ENCODE results near the gene POR. TPM values are rescaled to one million over a fixed set of nuclear protein-coding genes. Genes with fewer than 3 reads are reported as not detected.

POR gene
- total and polyA plus RNA-seq, 2 of the 13 experiments (the other 11 are each of a cell fraction or from before 2014, with no cell fraction given) = 145 to 266 TPM

DNA sequence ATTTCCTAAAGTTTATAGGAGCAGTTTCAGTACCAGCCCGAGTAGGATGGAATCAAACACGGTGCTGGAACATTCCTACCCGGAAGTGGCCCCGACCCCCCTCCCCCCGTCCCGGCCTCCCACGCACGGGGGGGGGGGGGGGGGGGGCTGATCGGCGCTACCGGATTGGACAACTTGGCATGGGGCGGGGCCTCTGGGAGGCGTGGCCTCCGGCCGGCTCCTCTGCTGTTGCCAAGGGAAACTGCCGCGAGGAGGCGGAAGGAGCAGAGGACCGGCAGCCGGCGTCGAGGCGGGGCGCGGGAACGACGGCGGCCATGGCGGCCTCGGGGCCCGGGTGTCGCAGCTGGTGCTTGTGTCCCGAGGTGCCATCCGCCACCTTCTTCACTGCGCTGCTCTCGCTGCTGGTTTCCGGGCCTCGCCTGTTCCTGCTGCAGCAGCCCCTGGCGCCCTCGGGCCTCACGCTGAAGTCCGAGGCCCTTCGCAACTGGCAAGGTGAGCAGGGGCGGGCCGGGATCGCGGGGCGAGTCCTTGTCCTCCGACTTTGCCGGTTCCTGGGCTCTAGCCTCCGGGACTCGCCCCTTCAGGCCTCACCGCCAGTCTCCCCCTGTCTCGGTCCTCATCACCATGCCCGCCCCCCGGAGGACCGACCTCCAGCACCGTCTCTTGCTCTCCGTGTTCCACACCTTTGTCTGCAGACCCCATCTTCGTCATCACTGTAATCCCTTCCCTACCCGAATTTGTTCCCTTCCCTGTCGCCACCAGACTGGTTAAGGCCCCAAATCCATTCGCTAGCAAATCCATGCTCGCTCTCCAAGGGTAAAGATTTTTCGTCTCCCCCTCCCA lies 36.0 kb upstream of the POR start, which contains the start of gene RHBDD2 (continued):
- TF ChIP-seq, protein P1, sequence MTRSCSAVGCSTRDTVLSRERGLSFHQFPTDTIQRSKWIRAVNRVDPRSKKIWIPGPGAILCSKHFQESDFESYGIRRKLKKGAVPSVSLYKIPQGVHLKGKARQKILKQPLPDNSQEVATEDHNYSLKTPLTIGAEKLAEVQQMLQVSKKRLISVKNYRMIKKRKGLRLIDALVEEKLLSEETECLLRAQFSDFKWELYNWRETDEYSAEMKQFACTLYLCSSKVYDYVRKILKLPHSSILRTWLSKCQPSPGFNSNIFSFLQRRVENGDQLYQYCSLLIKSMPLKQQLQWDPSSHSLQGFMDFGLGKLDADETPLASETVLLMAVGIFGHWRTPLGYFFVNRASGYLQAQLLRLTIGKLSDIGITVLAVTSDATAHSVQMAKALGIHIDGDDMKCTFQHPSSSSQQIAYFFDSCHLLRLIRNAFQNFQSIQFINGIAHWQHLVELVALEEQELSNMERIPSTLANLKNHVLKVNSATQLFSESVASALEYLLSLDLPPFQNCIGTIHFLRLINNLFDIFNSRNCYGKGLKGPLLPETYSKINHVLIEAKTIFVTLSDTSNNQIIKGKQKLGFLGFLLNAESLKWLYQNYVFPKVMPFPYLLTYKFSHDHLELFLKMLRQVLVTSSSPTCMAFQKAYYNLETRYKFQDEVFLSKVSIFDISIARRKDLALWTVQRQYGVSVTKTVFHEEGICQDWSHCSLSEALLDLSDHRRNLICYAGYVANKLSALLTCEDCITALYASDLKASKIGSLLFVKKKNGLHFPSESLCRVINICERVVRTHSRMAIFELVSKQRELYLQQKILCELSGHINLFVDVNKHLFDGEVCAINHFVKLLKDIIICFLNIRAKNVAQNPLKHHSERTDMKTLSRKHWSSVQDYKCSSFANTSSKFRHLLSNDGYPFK (CRISPR knock-in tag; IDR thresholded peaks at IDR 0.05; ENCODE audit: borderline replicate concordance) = peak; percentile 45; the same call in 1 of the 2 replicates
- TF ChIP-seq, protein P2, sequence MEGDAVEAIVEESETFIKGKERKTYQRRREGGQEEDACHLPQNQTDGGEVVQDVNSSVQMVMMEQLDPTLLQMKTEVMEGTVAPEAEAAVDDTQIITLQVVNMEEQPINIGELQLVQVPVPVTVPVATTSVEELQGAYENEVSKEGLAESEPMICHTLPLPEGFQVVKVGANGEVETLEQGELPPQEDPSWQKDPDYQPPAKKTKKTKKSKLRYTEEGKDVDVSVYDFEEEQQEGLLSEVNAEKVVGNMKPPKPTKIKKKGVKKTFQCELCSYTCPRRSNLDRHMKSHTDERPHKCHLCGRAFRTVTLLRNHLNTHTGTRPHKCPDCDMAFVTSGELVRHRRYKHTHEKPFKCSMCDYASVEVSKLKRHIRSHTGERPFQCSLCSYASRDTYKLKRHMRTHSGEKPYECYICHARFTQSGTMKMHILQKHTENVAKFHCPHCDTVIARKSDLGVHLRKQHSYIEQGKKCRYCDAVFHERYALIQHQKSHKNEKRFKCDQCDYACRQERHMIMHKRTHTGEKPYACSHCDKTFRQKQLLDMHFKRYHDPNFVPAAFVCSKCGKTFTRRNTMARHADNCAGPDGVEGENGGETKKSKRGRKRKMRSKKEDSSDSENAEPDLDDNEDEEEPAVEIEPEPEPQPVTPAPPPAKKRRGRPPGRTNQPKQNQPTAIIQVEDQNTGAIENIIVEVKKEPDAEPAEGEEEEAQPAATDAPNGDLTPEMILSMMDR (CRISPR knock-in tag; IDR thresholded peaks at IDR 0.05) = peak; percentile 52
- TF ChIP-seq ZSCAN31 (CRISPR knock-in tag; IDR thresholded peaks at IDR 0.05; ENCODE audit: low read depth) = peak; percentile 64; the same call in 1 of the 2 replicates
- peak; percentile 82 for TF ChIP-seq ELF1 (CRISPR knock-in tag; IDR thresholded peaks at IDR 0.05)
- TF ChIP-seq NKX3-1 (CRISPR knock-in tag; IDR thresholded peaks at IDR 0.05) = 0 out of 2 replicates have a peak, but pooled peaks have one; percentile 51
- peak; percentile 67; the same call in 1 of the 2 replicates for TF ChIP-seq RAD21 (CRISPR knock-in tag; IDR thresholded peaks at IDR 0.05)
- TF ChIP-seq ZNF678 (CRISPR knock-in tag; IDR thresholded peaks at IDR 0.05) = no peak
- TF ChIP-seq ZNF547 (CRISPR knock-in tag; IDR thresholded peaks at IDR 0.05) = peak; percentile 86
- no peak for TF ChIP-seq ZNF496 (CRISPR knock-in tag; IDR thresholded peaks at IDR 0.05; ENCODE audit: insufficient replicate concordance)
- TF ChIP-seq, protein P3, sequence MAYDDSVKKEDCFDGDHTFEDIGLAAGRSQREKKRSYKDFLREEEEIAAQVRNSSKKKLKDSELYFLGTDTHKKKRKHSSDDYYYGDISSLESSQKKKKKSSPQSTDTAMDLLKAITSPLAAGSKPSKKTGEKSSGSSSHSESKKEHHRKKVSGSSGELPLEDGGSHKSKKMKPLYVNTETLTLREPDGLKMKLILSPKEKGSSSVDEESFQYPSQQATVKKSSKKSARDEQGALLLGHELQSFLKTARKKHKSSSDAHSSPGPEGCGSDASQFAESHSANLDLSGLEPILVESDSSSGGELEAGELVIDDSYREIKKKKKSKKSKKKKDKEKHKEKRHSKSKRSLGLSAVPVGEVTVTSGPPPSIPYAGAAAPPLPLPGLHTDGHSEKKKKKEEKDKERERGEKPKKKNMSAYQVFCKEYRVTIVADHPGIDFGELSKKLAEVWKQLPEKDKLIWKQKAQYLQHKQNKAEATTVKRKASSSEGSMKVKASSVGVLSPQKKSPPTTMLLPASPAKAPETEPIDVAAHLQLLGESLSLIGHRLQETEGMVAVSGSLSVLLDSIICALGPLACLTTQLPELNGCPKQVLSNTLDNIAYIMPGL (CRISPR knock-in tag; IDR thresholded peaks at IDR 0.05; ENCODE audit: borderline replicate concordance in 1 of 2, low read depth in 1 of 2) = peak; percentile 55 to 80; a peak in 3 of 4 replicates
- TF ChIP-seq, protein P4, sequence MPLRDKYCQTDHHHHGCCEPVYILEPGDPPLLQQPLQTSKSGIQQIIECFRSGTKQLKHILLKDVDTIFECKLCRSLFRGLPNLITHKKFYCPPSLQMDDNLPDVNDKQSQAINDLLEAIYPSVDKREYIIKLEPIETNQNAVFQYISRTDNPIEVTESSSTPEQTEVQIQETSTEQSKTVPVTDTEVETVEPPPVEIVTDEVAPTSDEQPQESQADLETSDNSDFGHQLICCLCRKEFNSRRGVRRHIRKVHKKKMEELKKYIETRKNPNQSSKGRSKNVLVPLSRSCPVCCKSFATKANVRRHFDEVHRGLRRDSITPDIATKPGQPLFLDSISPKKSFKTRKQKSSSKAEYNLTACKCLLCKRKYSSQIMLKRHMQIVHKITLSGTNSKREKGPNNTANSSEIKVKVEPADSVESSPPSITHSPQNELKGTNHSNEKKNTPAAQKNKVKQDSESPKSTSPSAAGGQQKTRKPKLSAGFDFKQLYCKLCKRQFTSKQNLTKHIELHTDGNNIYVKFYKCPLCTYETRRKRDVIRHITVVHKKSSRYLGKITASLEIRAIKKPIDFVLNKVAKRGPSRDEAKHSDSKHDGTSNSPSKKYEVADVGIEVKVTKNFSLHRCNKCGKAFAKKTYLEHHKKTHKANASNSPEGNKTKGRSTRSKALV (CRISPR knock-in tag; IDR thresholded peaks at IDR 0.05) = peak; percentile 70
- TF ChIP-seq, protein P5, sequence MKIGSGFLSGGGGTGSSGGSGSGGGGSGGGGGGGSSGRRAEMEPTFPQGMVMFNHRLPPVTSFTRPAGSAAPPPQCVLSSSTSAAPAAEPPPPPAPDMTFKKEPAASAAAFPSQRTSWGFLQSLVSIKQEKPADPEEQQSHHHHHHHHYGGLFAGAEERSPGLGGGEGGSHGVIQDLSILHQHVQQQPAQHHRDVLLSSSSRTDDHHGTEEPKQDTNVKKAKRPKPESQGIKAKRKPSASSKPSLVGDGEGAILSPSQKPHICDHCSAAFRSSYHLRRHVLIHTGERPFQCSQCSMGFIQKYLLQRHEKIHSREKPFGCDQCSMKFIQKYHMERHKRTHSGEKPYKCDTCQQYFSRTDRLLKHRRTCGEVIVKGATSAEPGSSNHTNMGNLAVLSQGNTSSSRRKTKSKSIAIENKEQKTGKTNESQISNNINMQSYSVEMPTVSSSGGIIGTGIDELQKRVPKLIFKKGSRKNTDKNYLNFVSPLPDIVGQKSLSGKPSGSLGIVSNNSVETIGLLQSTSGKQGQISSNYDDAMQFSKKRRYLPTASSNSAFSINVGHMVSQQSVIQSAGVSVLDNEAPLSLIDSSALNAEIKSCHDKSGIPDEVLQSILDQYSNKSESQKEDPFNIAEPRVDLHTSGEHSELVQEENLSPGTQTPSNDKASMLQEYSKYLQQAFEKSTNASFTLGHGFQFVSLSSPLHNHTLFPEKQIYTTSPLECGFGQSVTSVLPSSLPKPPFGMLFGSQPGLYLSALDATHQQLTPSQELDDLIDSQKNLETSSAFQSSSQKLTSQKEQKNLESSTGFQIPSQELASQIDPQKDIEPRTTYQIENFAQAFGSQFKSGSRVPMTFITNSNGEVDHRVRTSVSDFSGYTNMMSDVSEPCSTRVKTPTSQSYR (CRISPR knock-in tag; IDR thresholded peaks at IDR 0.05; ENCODE audit: borderline replicate concordance) = no peak
- TF ChIP-seq, protein P6, sequence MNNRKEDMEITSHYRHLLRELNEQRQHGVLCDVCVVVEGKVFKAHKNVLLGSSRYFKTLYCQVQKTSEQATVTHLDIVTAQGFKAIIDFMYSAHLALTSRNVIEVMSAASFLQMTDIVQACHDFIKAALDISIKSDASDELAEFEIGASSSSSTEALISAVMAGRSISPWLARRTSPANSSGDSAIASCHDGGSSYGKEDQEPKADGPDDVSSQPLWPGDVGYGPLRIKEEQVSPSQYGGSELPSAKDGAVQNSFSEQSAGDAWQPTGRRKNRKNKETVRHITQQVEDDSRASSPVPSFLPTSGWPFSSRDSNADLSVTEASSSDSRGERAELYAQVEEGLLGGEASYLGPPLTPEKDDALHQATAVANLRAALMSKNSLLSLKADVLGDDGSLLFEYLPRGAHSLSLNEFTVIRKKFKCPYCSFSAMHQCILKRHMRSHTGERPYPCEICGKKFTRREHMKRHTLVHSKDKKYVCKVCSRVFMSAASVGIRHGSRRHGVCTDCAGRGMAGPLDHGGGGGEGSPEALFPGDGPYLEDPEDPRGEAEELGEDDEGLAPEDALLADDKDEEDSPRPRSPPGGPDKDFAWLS (CRISPR knock-in tag; IDR thresholded peaks at IDR 0.05; ENCODE audit: borderline replicate concordance) = no peak
